NCI-H2081 treated with DMSO at 0.1 percent for 48 hours (cell line): ENCODE results near the gene TAS2R41.

ENCODE experiments used
- DNase-seq: peaks from one replicate; lab custom pipeline; 2025; lab: John Stamatoyannopoulos, UW

The TAS2R41 gene

GRCh38 chr7:143477501-143478150 is at the start of gene TAS2R41:
Gene TAS2R41 (plus strand): TSS chr7:143477873. CDS start chr7:143477873, 0 bp downstream.
- DNase-seq, result no peak

GRCh38 chr7:143429770-143430698 is 47.6 kb upstream of the TAS2R41 start:
- DNase-seq, result no peak

GRCh38 chr7:143431109-143431508 is 46.6 kb upstream of the TAS2R41 start:
- no peak for DNase-seq

- no peak for DNase-seq
Observed at GRCh38 chr7:143433759-143434158, 43.9 kb upstream of the TAS2R41 start.

GRCh38 chr7:143434660-143435059 is 43.0 kb upstream of the TAS2R41 start:
- no peak for DNase-seq

GRCh38 chr7:143435266-143435665 is 42.4 kb upstream of the TAS2R41 start:
- DNase-seq, result no peak

- no peak for DNase-seq
Observed at GRCh38 chr7:143436325-143436946, 41.2 kb upstream of the TAS2R41 start.

- no peak for DNase-seq
Observed at GRCh38 chr7:143437578-143437977, 40.1 kb upstream of the TAS2R41 start.

- DNase-seq, result no peak
Observed at GRCh38 chr7:143439866-143440265, 37.8 kb upstream of the TAS2R41 start.

- DNase-seq, result no peak
Observed at GRCh38 chr7:143443153-143443552, 34.5 kb upstream of the TAS2R41 start, which contains the start of gene TAS2R60. Gene TAS2R60 (plus strand): TSS chr7:143443453. CDS start chr7:143443453, 0 bp downstream.

GRCh38 chr7:143444063-143444782 is 33.5 kb upstream of the TAS2R41 start:
- DNase-seq, result no peak

- no peak for DNase-seq
Observed at GRCh38 chr7:143444785-143445184, 32.9 kb upstream of the TAS2R41 start.

- no peak for DNase-seq
Observed at GRCh38 chr7:143447466-143447865, 30.2 kb upstream of the TAS2R41 start.

- no peak for DNase-seq
Observed at GRCh38 chr7:143448429-143448828, 29.2 kb upstream of the TAS2R41 start.

- DNase-seq, result no peak
Observed at GRCh38 chr7:143449793-143450192, 27.9 kb upstream of the TAS2R41 start.

- no peak for DNase-seq
Observed at GRCh38 chr7:143451122-143451521, 26.6 kb upstream of the TAS2R41 start.

- DNase-seq, result no peak
Observed at GRCh38 chr7:143451746-143452145, 25.9 kb upstream of the TAS2R41 start.

GRCh38 chr7:143452495-143452894 is 25.2 kb upstream of the TAS2R41 start:
- DNase-seq, result no peak

GRCh38 chr7:143454091-143454680 is 23.5 kb upstream of the TAS2R41 start:
- DNase-seq, result no peak

GRCh38 chr7:143455491-143455890 is 22.2 kb upstream of the TAS2R41 start:
- no peak for DNase-seq

GRCh38 chr7:143455942-143456341 is 21.7 kb upstream of the TAS2R41 start:
- DNase-seq, result no peak
